A549 treated with GW870086 at 1 μM for 4 hours (cell line): ENCODE results near the gene ZNG1E. TPM values are rescaled to one million over a fixed set of nuclear protein-coding genes. Genes with fewer than 3 reads are reported as not detected.

ENCODE experiments used
- total RNA-seq: library from RNA; stranded (reverse); fragments of 200-300 nt; extraction: Qiagen RNA extraction; gene quantifications from 5 replicates; pipeline ENCODE4 v1.2.3, GENCODE V29; 2022; ENCODE audit warnings: low read depth

The ZNG1E gene
- total RNA-seq = 67.5 to 75.2 TPM (median 69.1 TPM) in 5 replicates

DNA sequence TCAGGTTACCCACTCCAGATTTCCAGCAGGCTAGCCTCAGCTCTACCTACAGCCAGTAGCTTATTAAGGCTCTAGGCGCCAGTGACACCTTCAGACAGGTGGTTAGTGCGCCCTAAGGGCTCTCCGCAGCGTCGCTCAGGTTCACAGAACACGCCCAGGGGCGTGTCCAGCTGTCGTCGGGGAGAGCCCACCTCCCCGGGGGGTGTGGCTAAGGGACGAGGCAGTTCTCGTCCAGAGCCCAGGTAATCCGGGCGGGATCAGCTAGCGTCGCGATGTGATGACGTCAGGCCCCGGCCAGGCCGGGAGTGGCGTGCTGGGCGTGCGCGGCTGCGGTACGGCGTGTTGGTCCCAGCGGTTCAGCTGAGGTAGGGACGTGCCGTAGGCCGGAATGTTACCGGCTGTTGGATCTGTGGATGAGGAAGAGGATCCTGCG lies at the start of gene ZNG1E:
ZNG1E (plus strand) TSS at position 340 of the 433 bp plus-strand sequence; CDS start at position 389, 49 bp downstream.

DNA sequence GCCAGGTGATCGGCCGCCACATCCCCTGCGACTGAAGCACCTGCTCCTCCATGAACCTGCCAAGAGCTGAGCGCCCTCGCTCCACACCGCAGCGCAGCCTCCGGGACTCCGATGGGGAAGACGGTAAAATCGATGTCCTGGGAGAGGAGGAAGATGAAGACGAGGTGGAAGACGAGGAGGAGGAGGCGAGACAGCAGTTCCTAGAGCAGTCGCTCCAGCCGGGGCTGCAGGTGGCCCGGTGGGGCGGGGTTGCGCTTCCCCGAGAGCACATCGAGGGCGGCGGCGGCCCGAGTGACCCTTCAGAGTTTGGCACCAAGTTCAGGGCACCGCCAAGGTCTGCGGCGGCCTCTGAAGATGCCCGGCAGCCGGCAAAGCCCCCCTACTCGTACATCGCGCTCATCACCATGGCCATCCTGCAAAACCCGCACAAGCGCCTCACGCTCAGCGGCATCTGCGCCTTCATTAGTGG lies 61.4 kb downstream of the ZNG1E start, which contains the start of gene FOXD4L4:
FOXD4L4 (plus strand) TSS at position 51 of the 469 bp plus-strand sequence; CDS start at position 51, 0 bp downstream.

Other genes with a start within 250 kb of the ZNG1E start
- gene FOXD4L4, start 61.2 kb downstream of the ZNG1E start, total RNA-seq = 0.06 to 0.07 TPM (median 0.06 TPM) in 3 of 5 replicates, not detected in the others